CD4-positive, alpha-beta T cell (primary cell): Measurements from ENCODE around the gene TXNDC2. TPM values are rescaled to one million over a fixed set of nuclear protein-coding genes. Genes with fewer than 3 reads are reported as not detected.

ENCODE experiments used
- ATAC-seq: fragments of 200-7000 bp; cut with Tn5 transposase; one replicate; pipeline ENCODE4 v1.10.0; 2022; ENCODE audit warnings: mild to moderate bottlenecking; ENCODE audit not compliant: poor library complexity
- CTCF ChIA-PET: fragments of 350-600 bp; sonication (Branson Sonifier 250); formaldehyde crosslinking; loops from one replicate; lab custom pipeline; 2021; ENCODE audit warnings: antibody characterized with exemption, inconsistent platforms; lab: Charles Lee
- POLR2A ChIA-PET: fragments of 350-600 bp; sonication (Branson Sonifier 250); formaldehyde crosslinking; loops from one replicate; lab custom pipeline; 2021; ENCODE audit warnings: antibody characterized with exemption, inconsistent platforms; lab: Charles Lee
- DNase-seq, 14 experiments: peaks; one replicate each; pipeline ENCODE4 v3.0.0-alpha.2; 2013 to 2020; ENCODE audit warnings: mixed read lengths in 2 of 14
- H3K27ac ChIP-seq, 2 donors: one replicate each; pipeline versions ENCODE4 v1.5.1 to v1.7.0; 2013; ENCODE audit warnings: low read length in 2 of 2, low read depth in 1 of 2, mild to moderate bottlenecking in 1 of 2
- H3K27me3 ChIP-seq, 2 experiments: 1 replicate in 1 of 2; 2 replicates in 1 of 2; pipeline versions ENCODE4 v1.6.1 to v1.7.0; 2013; ENCODE audit warnings: low read length in 2 of 2, control low read depth in 1 of 2, mild to moderate bottlenecking in 1 of 2, moderate library complexity in 1 of 2; ENCODE audit not compliant: insufficient read depth in 2 of 2, control insufficient read depth in 1 of 2
- H3K36me3 ChIP-seq: one replicate; pipeline ENCODE4 v1.6.1; 2013; ENCODE audit warnings: low read length, control low read depth; ENCODE audit not compliant: insufficient read depth
- H3K4me1 ChIP-seq: one replicate; pipeline ENCODE4 v1.6.1; 2013; ENCODE audit warnings: low read length, control low read depth; ENCODE audit not compliant: insufficient read depth
- H3K4me3 ChIP-seq: one replicate; pipeline ENCODE4 v1.5.1; 2013; ENCODE audit warnings: mild to moderate bottlenecking, low read length, moderate library complexity
- H3K9me3 ChIP-seq, 2 experiments: 1 replicate in 1 of 2; 2 replicates in 1 of 2; pipeline versions ENCODE4 v1.6.1 to v1.7.0; 2013; ENCODE audit warnings: low read length in 2 of 2, mild to moderate bottlenecking in 2 of 2, control low read depth in 1 of 2, moderate library complexity in 1 of 2; ENCODE audit not compliant: control insufficient read depth in 1 of 2, insufficient read depth in 1 of 2
- H3K27ac Mint-ChIP-seq: one replicate; pipeline ENCODE4 v1.8.0; 2020; ENCODE audit warnings: mixed read lengths
- H3K27me3 Mint-ChIP-seq: one replicate; pipeline ENCODE4 v1.8.0; 2021; ENCODE audit warnings: mixed read lengths
- H3K36me3 Mint-ChIP-seq: one replicate; pipeline ENCODE4 v1.8.0; 2021; ENCODE audit warnings: low read depth, mixed read lengths
- H3K4me1 Mint-ChIP-seq: one replicate; pipeline ENCODE4 v1.8.0; 2021; ENCODE audit warnings: low read depth, mixed read lengths
- H3K4me3 Mint-ChIP-seq: one replicate; pipeline ENCODE4 v1.8.0; 2020; ENCODE audit warnings: mild to moderate bottlenecking, mixed read lengths
- H3K9me3 Mint-ChIP-seq: one replicate; pipeline ENCODE4 v1.8.0; 2020; ENCODE audit warnings: mixed read lengths
- CTCF ChIP-seq: fragments of 200-600 bp; IDR thresholded peaks from one replicate; pipeline ENCODE4 v1.8.0; 2022; ENCODE audit warnings: antibody characterized with exemption, mild to moderate bottlenecking
- intact Hi-C, 2 experiments: fragments of 100-400 bp; cut with DNase I in 1 of 2; cut with micrococcal nuclease in 1 of 2; formaldehyde crosslinking; loops; one replicate each; pipeline versions ENCODE4 v1.15.1 to v1.9.0; 2023 to 2025; cut with DNase I, micrococcal nuclease
- total RNA-seq, 174 experiments: library from RNA in 2 of 174; stranded (reverse) in 2 of 174; gene quantifications; one replicate each; pipeline ENCODE4 v1.2.3 and lab custom pipeline; 2021 to 2026

The TXNDC2 gene
- total RNA-seq, 2 experiments from 2014 or later: not detected

- intact Hi-C loops: loop anchor here (5.0 to 10.0 kb wide), 4 partner anchors 34 to 1303 kb away; partner anchors contain the start of genes NDUFV2 (in 2 of the 2) and PPP4R1 (in 1 of the 2)
- Mint-ChIP-seq H3K9me3 (no peaks in the 10 kb centered on the region), H3K27ac (no peak overlapping the region), H3K36me3 (peaks cover 10% of the 10 kb centered on the region), H3K4me1 (peaks cover 26% of the 10 kb centered on the region), H3K4me3 (no peak overlapping the region), H3K27me3 (no peaks in the 10 kb centered on the region)
- ATAC-seq: no peak
- Histone ChIP-seq H3K4me3 (no peak overlapping the region), H3K9me3 (no peaks in the 10 kb centered on the region), H3K27me3 (no peaks in the 10 kb centered on the region), H3K36me3 (no peaks in the 10 kb centered on the region), H3K4me1 (peaks cover 41% of the 10 kb centered on the region), H3K27ac (no peak overlapping the region)
- TF ChIP-seq CTCF: no peak
- ChIA-PET POLR2A (no interaction called here), CTCF (no interaction called here)
- DNase-seq: no peak
These were observed 32.4 kb downstream of the TXNDC2 start for GRCh38 chr18:9918016-9918680.

- H3K4me3 Mint-ChIP-seq: no peak overlapping the region
- peaks cover 14% of the 10 kb centered on the region for H3K36me3 Mint-ChIP-seq
- no peaks in the 10 kb centered on the region for H3K9me3 Mint-ChIP-seq
- Histone ChIP-seq H3K36me3 (no peaks in the 10 kb centered on the region), H3K27me3 (no peaks in the 10 kb centered on the region), H3K27ac (no peak overlapping the region), H3K4me1 (peaks cover 39% of the 10 kb centered on the region), H3K9me3 (no peaks in the 10 kb centered on the region), H3K4me3 (no peak overlapping the region)
- no peak overlapping the region for H3K27ac Mint-ChIP-seq
- H3K4me1 Mint-ChIP-seq: peaks cover 21% of the 10 kb centered on the region
- intact Hi-C loops: loop anchor here (5.0 to 10.0 kb wide), 4 partner anchors 33 to 1305 kb away; partner anchors contain the start of genes NDUFV2 (in 2 of the 2) and PPP4R1 (in 1 of the 2)
- ATAC-seq (no peak), DNase-seq (no peak)
- H3K27me3 Mint-ChIP-seq: no peaks in the 10 kb centered on the region
- POLR2A ChIA-PET: no interaction called here
- CTCF ChIA-PET: no interaction called here
- TF ChIP-seq CTCF: no peak
These were observed 33.9 kb downstream of the TXNDC2 start for GRCh38 chr18:9919564-9920232.

- no peaks in the 10 kb centered on the region for H3K27me3 ChIP-seq
- H3K9me3 ChIP-seq: no peaks in the 10 kb centered on the region
- H3K27ac ChIP-seq: no peak overlapping the region
- POLR2A ChIA-PET: interaction anchor here (2.5 to 2.6 kb wide), 2 partner anchors 7 to 9 kb away, joined by 13 to 15 read pairs; partner anchors contain the start of gene VAPA
- Mint-ChIP-seq H3K27ac (no peak overlapping the region), H3K36me3 (peaks cover 9% of the 10 kb centered on the region), H3K4me1 (peaks cover 26% of the 10 kb centered on the region), H3K27me3 (no peaks in the 10 kb centered on the region), H3K9me3 (no peaks in the 10 kb centered on the region), H3K4me3 (peak overlapping the region; percentile 55)
- TF ChIP-seq CTCF: no peak
- no peaks in the 10 kb centered on the region for H3K36me3 ChIP-seq
- peaks cover 32% of the 10 kb centered on the region for H3K4me1 ChIP-seq
- ATAC-seq (no peak), DNase-seq (peak in 1 of 14 experiments; percentile 11)
- intact Hi-C loops: no loop called here
- no peak overlapping the region for H3K4me3 ChIP-seq
- CTCF ChIA-PET: no interaction called here
These were observed 37.0 kb downstream of the TXNDC2 start for GRCh38 chr18:9922592-9923311.
